Activated naive CD4-positive, alpha-beta T cell treated with anti-CD3 and anti-CD28 coated beads, Interleukin-2, amount 50 U/mL, for 24 hours (primary cell): ENCODE data around the gene MARVELD3.
"Not testable (repeated sequence)": the region's sequence is repeated elsewhere in the genome, so short reads cannot be mapped to it uniquely, and the experiment has no call there.

Source experiments
- H3K27ac Mint-ChIP-seq: one replicate; pipeline ENCODE4 v1.8.0; 2021; ENCODE audit warnings: mild to moderate bottlenecking, mixed read lengths
- H3K27me3 Mint-ChIP-seq: one replicate; pipeline ENCODE4 v1.8.0; 2021; ENCODE audit warnings: mixed read lengths
- H3K36me3 Mint-ChIP-seq: one replicate; pipeline ENCODE4 v1.8.0; 2021; ENCODE audit warnings: mixed read lengths
- H3K4me1 Mint-ChIP-seq: one replicate; pipeline ENCODE4 v1.8.0; 2021; ENCODE audit warnings: mixed read lengths
- H3K4me3 Mint-ChIP-seq: one replicate; pipeline ENCODE4 v1.8.0; 2021; ENCODE audit warnings: mild to moderate bottlenecking, mixed read lengths
- H3K9me3 Mint-ChIP-seq: one replicate; pipeline ENCODE4 v1.8.0; 2021; ENCODE audit warnings: mixed read lengths

The MARVELD3 gene

GRCh38 chr16:71675380-71675779 lies 49.4 kb downstream of the MARVELD3 start:
- H3K36me3 Mint-ChIP-seq, result peaks cover 10% of the 10 kb centered on the region

DNA sequence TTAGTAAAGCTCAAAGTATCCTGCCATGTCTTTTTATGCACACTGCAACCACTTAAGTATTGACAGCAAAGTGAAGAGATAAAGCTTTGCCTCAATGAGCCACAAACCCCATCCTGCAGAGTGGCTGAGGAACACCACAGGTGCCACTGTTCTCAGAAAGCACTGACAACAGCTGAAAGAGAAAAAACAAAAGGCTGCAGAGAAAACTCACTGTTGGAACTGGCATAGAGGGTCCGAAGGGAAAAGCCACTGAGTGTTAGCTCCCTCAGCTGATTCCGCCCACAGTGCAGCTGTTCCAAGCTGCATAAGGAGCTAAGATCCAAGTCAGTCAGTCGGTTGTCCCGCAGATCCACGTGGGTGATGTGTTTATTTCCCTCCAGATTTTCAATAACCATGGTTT lies 50.3 kb downstream of the MARVELD3 start:
- Mint-ChIP-seq H3K27me3 (no peaks in the 10 kb centered on the region), H3K4me3 (no peak overlapping the region), H3K27ac (no peak overlapping the region)

More at GRCh38 chr16:71675380-71675779, 49.4 kb downstream of the MARVELD3 start:
- no peak overlapping the region for H3K4me3 Mint-ChIP-seq
- no peaks in the 10 kb centered on the region for H3K9me3 Mint-ChIP-seq
- H3K4me1 Mint-ChIP-seq, result no peaks in the 10 kb centered on the region
- no peak overlapping the region for H3K27ac Mint-ChIP-seq
- no peaks in the 10 kb centered on the region for H3K27me3 Mint-ChIP-seq

GRCh38 chr16:71681360-71681759 lies 55.4 kb downstream of the MARVELD3 start:
- Mint-ChIP-seq H3K9me3 (no peaks in the 10 kb centered on the region), H3K36me3 (peaks cover 25% of the 10 kb centered on the region), H3K4me1 (no peaks in the 10 kb centered on the region), H3K4me3 (no peak overlapping the region), H3K27me3 (no peaks in the 10 kb centered on the region), H3K27ac (no peak overlapping the region)

More for the DNA sequence above, 50.3 kb downstream of the MARVELD3 start:
- Mint-ChIP-seq H3K36me3 (peaks cover 13% of the 10 kb centered on the region), H3K4me1 (no peaks in the 10 kb centered on the region), H3K9me3 (no peaks in the 10 kb centered on the region)

DNA sequence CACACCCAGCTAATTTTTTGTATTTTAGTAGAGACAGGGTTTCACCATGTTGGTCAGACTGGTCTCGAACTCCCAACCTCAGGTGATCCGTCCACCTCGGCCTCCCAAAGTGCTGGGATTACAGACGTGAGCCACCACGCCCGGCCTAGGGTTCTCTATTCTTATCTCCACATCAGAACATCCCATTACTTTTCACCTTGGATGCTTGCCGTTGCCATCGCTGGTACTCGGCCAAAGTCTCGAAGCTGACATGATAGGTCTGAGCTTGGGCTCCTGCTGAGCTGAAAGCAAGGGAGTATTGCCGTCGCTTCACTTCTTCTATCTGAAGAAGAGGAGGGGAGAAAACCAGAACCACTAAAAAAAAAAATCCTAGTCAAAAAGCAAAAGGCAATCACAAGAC lies 58.3 kb downstream of the MARVELD3 start:
- not testable (repeated sequence) for H3K4me1 Mint-ChIP-seq, H3K9me3 Mint-ChIP-seq, H3K4me3 Mint-ChIP-seq, H3K27ac Mint-ChIP-seq, H3K27me3 Mint-ChIP-seq
- H3K36me3 Mint-ChIP-seq, result peaks cover 36% of the 10 kb centered on the region
